Fibroblast of skin of right biceps (primary cell): Measurements from ENCODE around the gene GNB2.
A peak's percentile ranks its signal among the peaks of the same experiment; 100 is the strongest.
"Not testable (repeated sequence)": the region's sequence is repeated elsewhere in the genome, so short reads cannot be mapped to it uniquely, and the experiment has no call there.

Source experiments
- DNase-seq: peaks from one replicate; pipeline ENCODE4 v3.0.0-alpha.2; 2013

The GNB2 gene

DNA sequence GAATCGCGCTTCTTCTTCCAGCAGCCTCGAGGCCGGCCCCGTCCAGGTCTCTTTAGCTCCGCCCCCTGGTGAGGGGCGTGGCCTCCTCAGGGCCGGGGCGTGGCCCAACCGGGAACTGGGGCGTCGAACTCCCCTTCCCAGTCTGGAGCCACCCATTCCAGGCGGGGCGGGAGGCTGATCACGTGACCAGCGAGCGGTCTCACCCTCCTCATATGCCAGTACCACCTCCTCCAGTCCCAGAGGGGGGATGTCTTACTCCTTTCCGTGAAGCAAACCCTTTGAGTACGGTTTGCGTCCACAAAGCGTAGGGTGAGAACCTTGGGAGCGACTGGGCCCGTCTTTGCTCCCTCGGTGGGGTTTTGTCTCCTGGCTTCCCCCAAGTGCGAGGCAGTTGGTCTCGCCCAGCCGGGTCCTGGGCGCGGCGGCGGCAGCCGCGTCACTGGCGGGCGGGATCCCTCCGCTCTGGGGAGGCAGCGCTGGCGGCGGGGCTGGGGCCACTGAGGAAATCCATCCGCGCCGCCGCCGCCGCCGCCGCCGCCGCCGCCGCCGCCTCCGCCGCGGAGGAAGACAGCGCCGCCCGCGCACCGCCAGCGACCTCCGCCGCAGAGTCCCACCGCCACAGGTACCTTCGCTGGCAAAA is at the start of gene GNB2:
Gene GNB2 (plus strand): TSS at position 439 of the 640 bp plus-strand sequence. CDS start 2,526 bp downstream, outside the sequence.
- DNase-seq, result peak; percentile 99

DNA sequence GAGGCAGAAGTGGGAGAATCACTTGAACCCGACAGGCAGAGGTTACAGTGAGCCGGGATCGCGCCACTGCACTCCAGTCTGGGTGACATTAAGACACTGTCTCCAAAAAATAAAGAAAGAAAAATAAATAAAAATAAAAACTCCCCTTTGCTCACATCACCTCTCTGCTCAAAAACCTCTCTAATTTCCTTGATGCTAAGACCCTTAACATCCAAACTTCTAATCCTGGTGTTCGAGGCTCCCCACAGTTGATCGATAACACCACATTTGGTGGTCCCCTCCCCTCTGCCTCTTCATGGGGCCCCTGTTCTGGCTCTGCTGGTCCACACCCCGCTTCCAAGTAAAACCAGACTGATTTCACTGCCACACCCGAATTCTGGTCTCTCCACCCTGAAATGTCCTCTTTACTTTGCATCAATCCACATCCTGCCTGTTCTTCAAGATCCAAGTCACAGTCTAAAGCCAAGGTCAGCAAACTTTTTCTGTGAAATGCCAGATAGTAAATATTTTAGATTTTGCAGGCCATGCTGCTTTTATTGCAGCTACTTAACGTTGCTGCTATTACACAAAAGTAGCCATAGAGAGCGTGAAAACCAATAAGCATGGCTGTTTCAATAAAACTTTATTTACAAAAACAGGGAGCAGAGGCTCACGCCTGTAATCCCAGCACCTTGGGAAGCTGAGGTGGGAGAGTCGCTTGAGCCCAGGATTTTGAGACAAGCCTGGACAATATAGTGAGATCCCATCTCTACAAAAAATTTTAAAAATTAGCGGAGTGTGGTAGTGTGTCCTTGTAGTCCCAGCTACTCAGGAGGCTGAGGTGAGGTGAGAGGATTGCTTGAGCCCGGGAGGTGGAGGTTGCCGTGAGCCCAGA is 49.4 kb upstream of the GNB2 start:
- no peak for DNase-seq

DNA sequence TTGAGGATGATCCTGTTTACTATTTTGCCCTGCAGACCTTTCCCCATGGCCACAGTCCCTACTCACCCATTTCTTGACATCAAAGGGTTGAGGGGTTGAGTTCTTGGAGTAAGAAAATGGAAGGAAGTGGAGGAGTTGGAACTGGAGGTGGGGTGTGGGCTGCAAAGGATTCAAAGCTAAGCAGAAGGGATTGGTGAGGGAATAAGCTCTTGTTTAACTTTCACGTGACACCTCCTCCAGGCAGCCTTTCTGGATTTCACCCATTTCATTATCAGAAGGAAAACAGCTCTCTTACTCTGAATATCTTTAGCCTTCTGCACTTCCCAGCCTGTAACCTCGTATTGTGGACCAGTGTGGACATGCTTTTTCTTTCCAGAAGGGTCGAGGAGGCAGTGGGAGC is 47.5 kb upstream of the GNB2 start:
- DNase-seq, result no peak

DNA sequence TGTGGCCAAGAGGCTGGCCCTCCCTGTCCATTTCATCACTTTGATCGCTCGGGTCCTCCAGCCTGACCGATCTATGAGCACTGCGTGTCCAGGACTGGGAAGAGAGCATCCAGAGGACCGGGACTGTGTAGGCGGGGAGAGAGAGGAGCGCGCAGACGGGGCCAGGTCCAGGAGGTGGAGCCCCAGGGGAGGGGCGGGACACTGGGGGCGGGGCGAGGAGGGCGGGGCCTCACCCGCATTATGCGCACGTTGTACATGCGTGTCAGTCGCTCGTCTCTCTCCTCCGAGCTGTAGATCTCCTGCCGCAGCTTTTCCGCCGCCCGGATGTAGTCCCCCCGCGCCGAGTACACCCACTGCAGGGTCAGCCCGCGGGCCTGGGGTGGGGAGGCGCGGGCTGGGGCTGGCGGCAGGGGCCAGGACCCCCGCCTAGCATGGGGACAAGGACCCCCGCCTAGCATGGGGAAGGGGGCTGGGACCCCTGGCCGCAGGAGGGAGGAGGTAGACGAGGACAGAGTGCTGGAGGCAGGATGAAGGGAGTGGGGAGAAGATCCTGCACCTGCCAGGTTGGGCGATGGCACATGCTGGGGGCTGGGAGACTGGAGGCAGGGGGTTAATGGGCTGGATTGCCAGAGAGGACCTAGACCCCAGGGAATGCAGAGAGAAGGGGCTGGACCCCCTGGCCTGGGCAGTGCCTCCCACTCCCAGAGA is 46.9 kb upstream of the GNB2 start:
- peak; percentile 87 for DNase-seq

DNA sequence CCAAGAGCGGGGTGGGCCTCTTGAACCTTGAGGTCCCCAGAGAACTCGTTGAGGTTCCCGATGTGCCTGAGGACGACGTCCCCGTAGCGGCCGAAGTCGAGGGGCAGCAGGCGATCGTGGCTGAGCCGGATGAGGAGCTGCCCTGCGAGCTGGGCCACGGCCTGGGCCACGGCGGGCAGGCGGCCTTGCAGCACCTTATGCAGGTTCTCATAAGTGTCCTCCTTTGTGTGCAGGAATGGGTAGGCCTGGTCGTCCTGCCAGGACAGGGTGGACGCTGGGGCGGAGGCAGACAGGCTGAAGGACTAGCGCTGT is 46.3 kb upstream of the GNB2 start:
- no peak for DNase-seq

DNA sequence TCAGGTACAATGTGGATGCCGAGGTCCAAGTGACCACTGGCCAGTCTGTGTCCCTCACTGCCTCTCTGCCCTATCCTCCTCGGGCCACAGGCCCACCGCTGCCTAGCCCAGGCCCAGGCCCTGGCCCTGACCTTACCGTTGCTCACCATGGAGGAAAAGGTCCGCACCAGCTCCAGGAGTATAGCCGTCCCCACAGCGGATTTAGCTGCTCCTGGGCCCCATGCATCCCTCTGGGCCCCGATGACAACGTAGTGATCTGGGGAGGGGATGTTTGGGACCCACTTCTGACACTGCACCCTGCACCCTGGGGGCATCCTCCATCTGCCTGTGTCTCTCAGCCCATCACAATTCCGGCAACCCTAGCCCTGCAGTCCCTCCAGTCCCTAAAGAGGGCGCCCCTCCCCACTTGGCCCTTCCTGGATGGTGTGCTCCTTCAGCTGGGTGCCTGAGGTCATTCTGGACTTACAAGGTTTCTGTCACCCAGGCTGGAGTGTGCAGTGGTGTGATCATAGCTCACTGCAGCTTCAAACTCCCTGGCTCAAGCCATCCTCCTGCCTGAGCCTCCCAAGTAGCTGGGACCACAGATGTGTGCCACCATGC is 44.3 kb upstream of the GNB2 start:
- DNase-seq, result peak; percentile 19

DNA sequence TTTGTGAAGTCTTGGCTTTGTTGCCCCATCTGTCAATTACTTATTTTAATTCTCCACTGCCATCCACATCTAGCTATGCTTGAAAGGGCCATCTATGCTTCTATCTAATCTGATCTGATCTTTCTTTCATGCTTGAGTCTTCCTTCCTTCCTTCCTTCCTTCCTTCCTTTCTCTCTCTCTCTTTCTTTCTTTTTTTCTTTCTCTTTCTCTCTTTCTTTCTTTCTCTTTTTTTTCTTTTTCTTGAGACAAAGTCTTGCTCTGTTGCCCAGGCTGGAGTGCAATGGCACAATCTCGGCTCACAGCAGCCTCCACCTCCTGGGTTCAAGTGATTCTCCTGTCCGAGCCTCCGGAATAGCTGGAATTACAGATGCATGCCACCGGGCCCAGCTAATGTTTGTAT is 43.5 kb upstream of the GNB2 start:
- no peak for DNase-seq

DNA sequence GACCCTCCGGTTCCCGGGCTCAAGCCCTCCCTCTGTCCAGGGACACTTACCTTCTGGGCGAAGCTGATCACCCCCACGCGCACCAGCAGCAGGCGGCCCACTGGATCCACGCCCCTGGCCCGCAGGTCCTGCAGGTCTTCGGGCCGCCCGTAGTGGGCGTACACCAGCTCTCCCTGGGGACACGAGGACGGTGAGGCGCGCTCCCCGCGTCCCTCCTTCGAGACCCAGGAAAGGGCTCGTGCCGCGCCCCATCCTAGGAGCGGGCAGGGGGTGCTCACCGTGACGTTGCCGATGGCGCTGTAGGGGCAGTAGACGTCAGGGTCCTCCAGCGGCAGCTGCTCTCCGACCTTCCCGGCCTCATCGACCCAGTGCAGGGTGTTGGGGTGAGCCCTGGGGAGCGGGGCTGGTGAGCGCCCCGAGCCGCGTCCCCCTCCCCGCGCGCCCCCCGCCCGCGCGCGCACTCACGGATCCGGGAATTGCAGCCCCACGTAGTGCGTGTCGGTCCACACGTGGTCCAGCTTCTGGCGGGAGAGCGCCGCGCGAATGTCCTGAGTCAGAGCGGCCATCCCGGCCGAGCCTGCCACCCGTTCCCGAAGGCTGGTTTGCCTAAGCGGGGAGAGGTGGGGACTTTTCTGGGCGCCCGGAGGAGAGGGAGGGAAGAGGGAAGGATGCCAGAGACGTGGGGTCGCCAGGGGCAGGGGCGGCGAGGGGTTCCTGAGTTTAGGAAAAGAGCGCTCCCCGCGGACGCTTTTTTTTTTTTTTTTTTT is 40.4 kb upstream of the GNB2 start:
- DNase-seq, result peak; percentile 42

DNA sequence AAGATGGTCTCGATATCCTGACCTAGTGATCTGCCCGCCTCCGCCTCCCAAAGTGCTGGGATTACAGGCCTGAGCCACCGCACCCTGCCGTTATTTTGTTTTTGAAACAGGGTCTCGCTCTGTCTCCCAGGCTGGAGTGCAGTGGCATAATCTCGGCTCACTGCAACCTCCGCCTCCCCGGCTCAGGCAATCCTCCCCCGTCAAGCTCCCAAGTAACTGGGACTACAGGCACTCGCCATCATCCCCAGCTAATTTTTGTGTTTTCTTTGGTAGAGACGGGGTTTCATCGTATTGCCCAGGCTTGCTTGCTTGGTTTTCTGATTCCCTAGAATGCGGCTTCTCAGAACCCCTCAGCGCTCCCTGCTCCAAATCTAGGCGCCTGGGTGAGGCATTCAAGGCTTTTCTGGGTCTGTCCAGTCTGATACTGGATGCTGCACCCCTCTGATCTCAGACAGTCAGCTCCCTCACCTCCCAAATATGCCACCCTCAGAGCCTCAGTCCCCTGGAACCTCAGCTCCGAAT is 33.5 kb upstream of the GNB2 start:
- DNase-seq, result no peak

DNA sequence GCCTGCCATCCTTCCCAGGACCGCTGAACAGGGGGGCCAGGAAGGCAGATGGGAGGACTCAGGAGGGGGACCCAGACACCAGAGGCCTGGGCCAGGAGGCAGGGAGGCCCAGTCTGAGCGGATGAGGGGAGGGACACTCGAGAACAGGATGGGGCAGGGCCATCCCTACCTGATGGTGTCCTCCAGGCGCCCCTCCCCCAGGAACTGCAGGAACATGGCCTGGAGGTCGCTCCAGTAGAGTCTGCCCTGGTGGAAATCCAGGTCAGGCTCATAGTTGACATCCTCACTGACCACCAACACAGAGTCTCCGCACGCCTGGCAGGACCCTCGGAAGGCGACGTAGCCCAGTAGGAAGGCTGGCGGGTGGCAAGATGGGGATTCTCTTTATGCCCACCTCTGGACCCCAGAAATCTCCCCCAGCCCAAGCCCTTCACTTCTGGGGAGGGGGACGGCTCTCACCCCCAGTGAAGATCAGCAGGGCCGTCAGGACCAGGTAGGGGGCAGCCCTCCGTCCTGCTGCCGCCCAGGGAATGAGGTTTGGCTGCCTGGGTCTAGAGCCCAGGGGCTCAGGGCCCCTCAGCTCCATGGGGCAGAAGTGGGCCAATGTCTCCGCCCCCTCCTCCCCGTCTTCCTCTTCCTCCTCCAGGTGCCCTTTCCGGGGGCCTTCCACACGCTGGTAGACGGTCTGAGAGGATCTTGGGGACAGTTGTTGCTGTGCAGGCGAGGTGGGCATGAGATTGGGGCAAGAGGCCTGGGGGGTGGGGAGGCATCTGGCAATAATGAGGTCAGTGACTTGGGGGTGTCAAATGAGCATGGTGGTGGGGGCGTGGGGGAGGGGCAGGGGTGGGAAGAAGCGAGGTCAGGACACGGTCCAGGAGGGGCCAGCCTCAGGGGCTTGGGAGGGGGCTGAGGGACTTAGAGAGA is 32.8 kb upstream of the GNB2 start:
- DNase-seq, result no peak

DNA sequence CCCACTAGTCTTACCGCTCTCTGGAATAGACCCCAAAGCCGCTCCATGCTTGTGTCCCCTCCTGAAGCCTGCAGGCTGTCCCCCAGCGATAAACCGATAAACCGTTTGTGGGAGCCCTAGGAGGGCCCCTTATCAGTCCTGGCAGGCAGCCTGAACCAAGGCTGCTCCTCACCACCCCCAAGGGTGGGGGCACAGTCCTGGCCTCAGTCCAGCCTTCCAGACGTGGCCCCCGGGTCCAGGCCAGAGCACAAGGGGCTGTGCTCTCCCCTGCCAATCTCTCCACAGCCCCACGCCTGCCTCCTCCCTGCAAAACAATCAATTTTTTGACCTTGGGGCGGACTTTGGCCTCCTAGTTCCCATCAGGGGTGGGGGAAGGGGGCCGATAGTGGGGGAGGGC is 32.1 kb upstream of the GNB2 start, which contains the start of gene TFR2:
Gene TFR2 (minus strand): TSS at position 90 of the 397 bp plus-strand sequence. CDS start 43 bp downstream, at position 47.
- DNase-seq, result no peak

DNA sequence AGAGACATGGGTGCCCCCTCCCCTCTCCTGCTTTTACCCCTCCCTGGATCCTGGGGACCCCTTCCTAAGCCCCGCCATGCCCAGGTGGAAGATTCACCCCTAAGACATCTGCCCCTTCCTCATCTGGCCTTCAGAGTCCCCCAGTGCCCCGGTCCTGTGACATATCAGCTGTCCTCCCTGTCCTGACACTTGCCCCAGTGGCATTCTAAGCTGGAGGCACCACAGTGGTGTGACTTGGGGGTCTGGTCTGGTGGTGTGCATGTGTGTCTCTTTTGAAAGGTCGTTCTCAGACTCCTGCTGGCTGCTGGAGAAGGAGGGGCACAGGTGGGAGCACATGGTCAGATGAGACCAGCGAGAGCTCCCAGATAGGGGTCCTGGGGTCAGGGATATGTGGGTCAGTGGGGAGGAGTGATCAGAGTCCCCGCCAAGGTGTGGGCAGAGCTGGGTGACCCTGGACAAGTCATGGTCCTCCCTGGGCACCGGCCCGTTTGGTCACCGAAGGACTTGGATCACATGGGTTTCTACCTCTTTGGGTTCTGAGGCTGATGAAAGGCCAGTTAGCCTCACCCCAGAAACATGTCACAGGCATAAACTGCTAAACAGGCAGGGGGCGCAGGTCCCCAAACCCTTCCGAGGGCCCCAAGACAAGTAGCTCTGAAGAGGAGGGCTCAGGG is 31.5 kb upstream of the GNB2 start:
- DNase-seq, result no peak

DNA sequence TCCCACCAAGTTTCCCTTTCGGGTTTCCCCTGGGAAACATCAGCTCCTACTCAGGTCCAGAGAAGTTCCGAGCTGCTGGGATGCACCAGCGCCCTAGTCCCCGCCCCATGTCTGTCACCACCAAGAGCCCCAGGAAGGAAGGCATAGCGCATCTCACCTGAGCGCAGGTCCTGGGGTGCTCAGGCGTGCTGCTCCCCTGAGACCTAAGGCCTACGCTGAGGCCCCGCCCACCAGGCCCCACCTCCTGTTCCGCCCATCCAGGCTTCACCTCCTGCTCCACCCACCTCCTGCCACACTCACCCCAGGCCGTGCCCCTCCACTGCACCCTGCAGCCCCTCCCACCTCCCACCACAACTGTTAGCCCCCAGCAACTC is 31.0 kb upstream of the GNB2 start:
- no peak for DNase-seq

DNA sequence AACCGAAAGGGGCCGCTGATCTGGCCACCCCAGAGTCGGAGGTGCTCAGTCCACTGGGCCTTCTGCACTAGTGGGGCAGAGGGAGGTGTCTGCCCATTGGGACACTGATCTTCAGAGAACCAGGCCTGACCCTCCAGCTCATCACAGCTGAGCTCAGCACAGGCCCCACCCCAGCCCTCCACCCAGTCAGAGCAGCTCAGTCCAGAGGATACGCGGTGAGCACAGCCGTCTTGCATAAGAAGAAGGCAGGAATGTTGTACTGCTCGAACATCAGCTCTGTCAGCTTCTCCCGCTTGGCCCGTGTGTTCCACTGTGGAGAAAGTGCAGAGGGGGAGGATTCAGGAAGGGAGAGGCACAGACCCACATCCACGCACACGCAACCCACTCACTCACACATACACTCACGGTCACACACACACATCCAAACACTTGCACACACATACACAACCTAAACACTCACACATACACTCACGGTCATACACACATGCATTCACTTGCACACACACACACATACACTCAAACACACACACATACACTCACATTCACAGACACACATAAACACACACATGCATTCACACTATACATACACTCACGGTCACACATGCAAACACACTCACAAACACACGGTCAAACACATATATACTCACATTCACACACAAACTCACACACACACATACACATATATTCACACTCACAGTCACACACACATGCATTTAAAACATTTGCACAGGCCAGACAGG is 23.5 kb upstream of the GNB2 start:
- no peak for DNase-seq

DNA sequence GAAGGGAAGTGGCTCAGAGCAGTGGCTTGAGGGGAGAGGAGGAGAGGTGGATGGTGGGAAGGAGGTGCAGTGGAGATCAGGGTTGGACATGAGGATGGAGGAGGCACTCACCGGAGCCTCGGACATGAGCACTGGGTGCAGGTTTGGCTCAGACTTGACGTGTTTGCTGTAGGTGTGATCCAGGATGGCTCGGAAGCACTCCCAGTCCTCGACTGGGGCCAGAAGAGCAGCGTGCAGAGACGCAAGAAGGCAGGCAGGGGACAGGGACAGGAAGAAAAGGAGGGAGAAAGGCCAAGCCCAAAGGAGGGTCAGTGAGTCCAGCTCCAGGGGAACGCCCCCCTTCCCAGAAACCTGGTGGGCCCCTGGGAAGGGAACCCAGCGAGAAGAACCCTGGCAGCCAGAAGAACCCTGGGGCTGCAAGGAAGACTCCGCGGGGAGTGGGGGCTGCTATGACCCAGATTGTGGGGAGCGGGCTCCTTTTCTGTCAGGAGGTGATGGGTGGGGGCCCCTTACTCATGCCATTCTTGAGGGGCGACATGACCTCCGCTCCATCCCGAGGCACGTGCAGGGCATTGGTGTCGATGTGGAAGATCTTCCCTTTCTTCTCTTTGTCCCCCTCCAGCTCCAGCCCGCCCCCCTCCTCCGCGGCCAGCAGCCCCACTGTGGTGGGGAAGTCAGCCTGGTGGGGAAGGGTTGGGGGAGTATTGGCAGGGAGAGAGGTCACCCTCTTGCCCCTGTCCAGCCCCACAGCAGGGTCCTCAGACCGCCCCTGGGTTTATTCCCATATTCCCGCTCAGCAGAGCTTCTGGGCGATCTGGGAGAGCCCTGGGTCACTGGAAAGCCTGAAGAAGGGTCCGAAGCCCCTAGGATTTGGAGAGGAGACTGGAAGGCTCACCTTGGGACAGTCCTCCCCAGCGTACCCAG is 18.4 kb upstream of the GNB2 start:
- no peak for DNase-seq

DNA sequence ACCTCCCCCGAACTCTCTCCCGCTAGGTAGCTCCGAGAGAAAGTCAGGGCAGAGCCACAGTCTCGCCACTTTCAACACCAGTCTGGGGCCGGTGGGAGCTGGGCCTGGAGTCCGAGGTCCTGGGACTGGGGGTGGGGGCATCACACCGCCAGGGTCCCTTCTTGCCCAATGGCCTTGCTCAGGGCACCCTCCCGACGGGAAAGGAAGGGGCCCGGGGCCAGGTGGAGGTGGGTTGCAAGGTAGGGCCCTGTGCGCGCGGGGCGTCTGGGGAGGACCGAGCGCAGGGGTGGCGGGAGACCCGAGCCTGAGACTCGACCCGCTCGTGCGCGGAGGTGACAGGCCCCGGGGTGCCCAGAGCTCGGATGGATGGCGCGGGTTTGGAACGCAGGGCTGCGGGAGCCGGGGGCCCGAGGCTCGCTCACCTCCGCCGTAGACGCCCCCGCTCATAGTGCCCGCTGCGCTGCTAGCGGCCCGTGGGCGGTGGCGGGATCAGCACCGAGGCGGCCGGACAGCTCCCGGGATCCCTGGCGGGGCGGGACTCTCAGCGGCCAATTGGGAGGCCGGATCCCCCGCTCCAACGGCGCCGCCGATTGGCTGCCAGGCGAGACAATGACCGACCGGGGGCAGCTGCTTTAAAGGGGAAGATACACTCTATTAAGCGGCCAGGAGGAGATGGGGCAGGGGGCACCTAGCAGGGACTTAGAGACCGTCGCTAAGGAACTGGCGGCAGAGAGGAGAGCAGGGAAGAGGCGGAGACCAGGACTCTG is 17.4 kb upstream of the GNB2 start, which contains the start of gene ACTL6B:
Gene ACTL6B (minus strand): TSS at position 541 of the 767 bp plus-strand sequence. CDS start 94 bp downstream, at position 447.
- DNase-seq, result peak; percentile 59

DNA sequence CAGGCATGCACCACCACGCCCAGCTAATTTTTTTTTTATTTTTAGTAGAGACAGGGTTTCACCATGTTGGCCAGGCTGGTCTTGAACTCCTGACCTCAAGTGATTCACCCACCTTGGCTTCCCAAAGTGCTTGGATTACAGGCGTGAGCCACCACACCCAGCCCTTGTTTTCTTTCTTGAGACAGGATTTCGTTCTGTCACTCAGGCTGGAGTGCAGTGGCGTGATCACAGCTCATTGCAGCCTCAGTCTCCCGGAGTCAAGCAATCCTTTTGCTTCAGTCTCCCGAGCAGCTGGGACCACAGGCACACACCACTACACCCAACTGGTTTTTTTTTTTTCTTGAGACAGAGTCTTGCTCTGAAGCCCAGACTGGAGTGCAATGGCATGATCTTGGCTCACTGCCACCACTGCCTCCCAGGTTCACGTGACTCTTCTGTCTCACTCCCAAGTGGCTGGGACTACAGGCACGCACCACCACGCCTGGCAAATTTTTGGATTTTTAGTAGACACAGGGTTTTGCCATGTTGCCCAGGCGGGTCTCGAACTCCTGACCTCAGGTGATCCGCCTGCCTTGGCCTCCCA is 11.3 kb upstream of the GNB2 start:
- DNase-seq, result not testable (repeated sequence)
